ENCODE data around the gene GLB1L3.

DNA sequence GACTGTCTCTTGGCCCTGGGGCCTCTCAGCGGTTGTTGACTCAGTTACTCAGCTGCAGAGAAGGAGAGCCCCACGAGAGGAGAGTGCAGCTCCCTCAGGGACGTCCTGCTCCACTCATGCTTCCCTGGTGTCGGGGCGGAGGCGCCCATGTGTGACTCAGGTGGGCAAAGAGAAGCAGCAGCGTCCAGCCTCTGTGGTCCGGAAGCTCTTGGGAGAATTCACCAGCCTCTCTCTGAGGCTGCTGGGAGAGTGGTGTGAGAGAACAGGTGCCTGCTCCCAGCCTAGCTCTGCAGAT is 81.3 kb downstream of the GLB1L3 start:
- TF ChIP-seq, protein P1, sequence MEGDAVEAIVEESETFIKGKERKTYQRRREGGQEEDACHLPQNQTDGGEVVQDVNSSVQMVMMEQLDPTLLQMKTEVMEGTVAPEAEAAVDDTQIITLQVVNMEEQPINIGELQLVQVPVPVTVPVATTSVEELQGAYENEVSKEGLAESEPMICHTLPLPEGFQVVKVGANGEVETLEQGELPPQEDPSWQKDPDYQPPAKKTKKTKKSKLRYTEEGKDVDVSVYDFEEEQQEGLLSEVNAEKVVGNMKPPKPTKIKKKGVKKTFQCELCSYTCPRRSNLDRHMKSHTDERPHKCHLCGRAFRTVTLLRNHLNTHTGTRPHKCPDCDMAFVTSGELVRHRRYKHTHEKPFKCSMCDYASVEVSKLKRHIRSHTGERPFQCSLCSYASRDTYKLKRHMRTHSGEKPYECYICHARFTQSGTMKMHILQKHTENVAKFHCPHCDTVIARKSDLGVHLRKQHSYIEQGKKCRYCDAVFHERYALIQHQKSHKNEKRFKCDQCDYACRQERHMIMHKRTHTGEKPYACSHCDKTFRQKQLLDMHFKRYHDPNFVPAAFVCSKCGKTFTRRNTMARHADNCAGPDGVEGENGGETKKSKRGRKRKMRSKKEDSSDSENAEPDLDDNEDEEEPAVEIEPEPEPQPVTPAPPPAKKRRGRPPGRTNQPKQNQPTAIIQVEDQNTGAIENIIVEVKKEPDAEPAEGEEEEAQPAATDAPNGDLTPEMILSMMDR (IDR thresholded peaks at IDR 0.05): no peak
- TF ChIP-seq POLR2A (IDR thresholded peaks at IDR 0.05): no peak
